Activated CD4-positive, alpha-beta memory T cell treated with anti-CD3 and anti-CD28 coated beads, Interleukin-2, amount 10 ng/mL, durations not matched to agents 7 days and 5 days (primary cell): ENCODE data around the gene RSBN1L. TPM values are rescaled to one million over a fixed set of nuclear protein-coding genes. Genes with fewer than 3 reads are reported as not detected.

Source experiments
- CTCF ChIA-PET: fragments of 350-600 bp; sonication (Branson Sonifier 250); formaldehyde crosslinking; loops from one replicate; lab custom pipeline; 2021; ENCODE audit warnings: antibody characterized with exemption, inconsistent platforms; lab: Charles Lee
- POLR2A ChIA-PET: fragments of 350-600 bp; sonication (Branson Sonifier 250); formaldehyde crosslinking; loops from one replicate; lab custom pipeline; 2021; ENCODE audit warnings: antibody characterized with exemption; lab: Charles Lee
- DNase-seq: peaks from one replicate; pipeline ENCODE4 v3.0.0-alpha.2; 2020
- H3K27ac Mint-ChIP-seq: one replicate; pipeline ENCODE4 v1.8.0; 2021; ENCODE audit warnings: mild to moderate bottlenecking, mixed read lengths
- H3K27me3 Mint-ChIP-seq: one replicate; pipeline ENCODE4 v1.8.0; 2021; ENCODE audit warnings: mixed read lengths
- H3K36me3 Mint-ChIP-seq: one replicate; pipeline ENCODE4 v1.8.0; 2021; ENCODE audit warnings: low read depth, mixed read lengths
- H3K4me1 Mint-ChIP-seq: one replicate; pipeline ENCODE4 v1.8.0; 2021; ENCODE audit warnings: mixed read lengths
- H3K4me3 Mint-ChIP-seq: one replicate; pipeline ENCODE4 v1.8.0; 2021; ENCODE audit warnings: mild to moderate bottlenecking, mixed read lengths
- H3K9me3 Mint-ChIP-seq: one replicate; pipeline ENCODE4 v1.8.0; 2021; ENCODE audit warnings: mixed read lengths
- total RNA-seq, 2 experiments: library from RNA; stranded (reverse); gene quantifications; one replicate each; pipeline ENCODE4 v1.2.3, GENCODE V29; 2021

RSBN1L gene
- total RNA-seq, 2 experiments from 2014 or later = 28.7 to 29.5 TPM

DNA sequence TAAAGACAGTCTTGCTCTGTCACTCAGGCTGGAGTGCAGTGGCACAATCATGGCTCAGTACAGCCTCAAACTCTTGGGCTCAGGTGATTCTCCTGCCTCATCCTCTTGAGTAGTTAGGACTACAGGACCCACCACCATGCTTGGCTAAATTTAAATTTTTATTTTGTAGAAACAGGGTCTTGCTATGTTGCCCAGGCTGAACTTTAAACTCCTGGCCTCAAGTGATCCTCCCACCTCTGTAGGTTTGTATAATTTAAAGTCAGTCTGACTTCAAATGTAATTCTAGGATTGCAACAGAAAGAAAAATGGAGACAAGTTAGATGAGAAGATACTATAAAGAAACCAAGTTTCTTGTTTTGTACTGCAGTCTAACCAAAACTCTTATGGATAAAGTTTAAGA is 90.5 kb downstream of the RSBN1L start:
- H3K27me3 Mint-ChIP-seq = no peaks in the 10 kb centered on the region
- H3K36me3 Mint-ChIP-seq = peaks cover 34% of the 10 kb centered on the region
- ChIA-PET CTCF (no interaction called here), POLR2A (no interaction called here)
- no peak overlapping the region for H3K4me3 Mint-ChIP-seq
- DNase-seq = no peak
- H3K4me1 Mint-ChIP-seq = peaks cover 3% of the 10 kb centered on the region
- no peak overlapping the region for H3K27ac Mint-ChIP-seq
- H3K9me3 Mint-ChIP-seq = no peaks in the 10 kb centered on the region

DNA sequence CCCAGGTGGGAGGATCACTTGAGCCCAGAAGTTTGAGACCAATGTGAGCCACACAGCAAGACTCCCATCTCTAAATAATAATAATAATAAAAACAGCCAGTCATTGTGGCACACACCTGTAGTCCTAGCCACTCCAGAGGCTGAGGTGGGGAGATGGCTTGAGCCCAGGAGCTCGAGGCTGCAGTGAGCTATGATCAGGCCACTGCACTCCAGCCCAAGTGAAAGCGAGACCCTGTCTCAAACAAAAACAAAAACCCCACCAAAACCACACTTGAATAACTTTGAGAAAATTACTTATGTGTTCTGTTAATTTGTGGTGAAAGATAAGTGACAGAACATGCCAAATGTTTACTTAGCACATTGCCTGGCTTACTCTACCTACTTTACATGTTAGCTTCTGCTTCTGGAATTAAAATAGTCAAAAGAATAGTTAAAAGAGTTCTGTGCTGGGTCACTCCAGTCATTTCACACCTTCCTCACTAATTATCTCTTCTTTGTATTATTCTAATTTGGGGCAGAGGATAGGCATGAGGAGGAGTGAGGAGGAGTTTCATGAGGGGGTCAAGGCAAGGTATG is 92.2 kb downstream of the RSBN1L start:
- Mint-ChIP-seq H3K27ac (no peak overlapping the region), H3K9me3 (no peaks in the 10 kb centered on the region), H3K4me1 (peaks cover 3% of the 10 kb centered on the region), H3K27me3 (no peaks in the 10 kb centered on the region), H3K36me3 (peaks cover 25% of the 10 kb centered on the region), H3K4me3 (no peak overlapping the region)
- no peak for DNase-seq
- ChIA-PET POLR2A (no interaction called here), CTCF (interaction anchor here (1.7 kb wide), 1 partner anchor 130 kb away, joined by 3 read pairs; no protein-coding TSS in a partner anchor)

DNA sequence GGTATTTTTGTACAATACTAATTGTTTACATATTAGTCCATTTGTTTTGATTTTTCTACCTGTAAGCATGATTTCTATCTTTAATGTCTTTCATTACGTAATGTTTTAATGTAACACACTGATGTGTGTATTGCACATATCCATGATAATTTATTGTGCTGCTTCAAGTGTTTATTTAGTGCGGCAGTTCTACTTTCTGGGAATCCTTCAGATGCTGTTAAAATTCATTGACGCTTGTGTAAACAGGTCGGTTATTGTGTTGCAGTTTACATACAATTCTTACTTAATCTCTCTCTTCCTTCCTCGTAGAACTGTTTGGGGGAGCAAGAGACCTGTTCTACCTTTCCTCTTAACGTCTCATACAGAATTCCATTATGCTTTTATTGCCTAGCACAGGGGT is 95.1 kb downstream of the RSBN1L start:
- CTCF ChIA-PET = no interaction called here
- no peak for DNase-seq
- Mint-ChIP-seq H3K4me1 (peaks cover 19% of the 10 kb centered on the region), H3K9me3 (no peaks in the 10 kb centered on the region), H3K36me3 (peaks cover 24% of the 10 kb centered on the region), H3K4me3 (no peak overlapping the region), H3K27me3 (no peaks in the 10 kb centered on the region), H3K27ac (no peak overlapping the region)
- POLR2A ChIA-PET = no interaction called here

DNA sequence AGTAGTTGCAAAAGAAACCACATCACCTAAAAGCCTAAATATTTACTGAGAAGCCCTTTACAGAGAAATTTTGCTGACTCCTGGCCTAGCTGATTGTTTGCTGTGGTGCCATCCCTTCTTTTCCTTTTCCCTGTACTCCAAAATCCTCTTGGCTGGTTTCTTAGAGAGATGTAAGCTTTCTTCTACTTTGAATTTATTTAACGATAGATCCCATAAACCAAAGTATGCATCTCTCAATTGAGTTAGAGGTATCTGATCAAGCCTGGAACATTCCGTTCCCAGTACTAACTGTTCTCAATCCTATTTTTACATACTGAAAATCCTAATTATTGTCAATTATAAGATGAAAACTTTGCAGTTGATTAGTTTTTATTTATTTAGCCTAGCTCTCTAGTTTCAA is 95.7 kb downstream of the RSBN1L start:
- H3K4me1 Mint-ChIP-seq = peaks cover 25% of the 10 kb centered on the region
- H3K4me3 Mint-ChIP-seq = no peak overlapping the region
- H3K9me3 Mint-ChIP-seq = no peaks in the 10 kb centered on the region
- no peak for DNase-seq
- no peaks in the 10 kb centered on the region for H3K27me3 Mint-ChIP-seq
- CTCF ChIA-PET = no interaction called here
- H3K27ac Mint-ChIP-seq = no peak overlapping the region
- POLR2A ChIA-PET = interaction anchor here (0.6 kb wide), 1 partner anchor 15 kb away, joined by 3 read pairs; no protein-coding TSS in a partner anchor
- peaks cover 26% of the 10 kb centered on the region for H3K36me3 Mint-ChIP-seq

DNA sequence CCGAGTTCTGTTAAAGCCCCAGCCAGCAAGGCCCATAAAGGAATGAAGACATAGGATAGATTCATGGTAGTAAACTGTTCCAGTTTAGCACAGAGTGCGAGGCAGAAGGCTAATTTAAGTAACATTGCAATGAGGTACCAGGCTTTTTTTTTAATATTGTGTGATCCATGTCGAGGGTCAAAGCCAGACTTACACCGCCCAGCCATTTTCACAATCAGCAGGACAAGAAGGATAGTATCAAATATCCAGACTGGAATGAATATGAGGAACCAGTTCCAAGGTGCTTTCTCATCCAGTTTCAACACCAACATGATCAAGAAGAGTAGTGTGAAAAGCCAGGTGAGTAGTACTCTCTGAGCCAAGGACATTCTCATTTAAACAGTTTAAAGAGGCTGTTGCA is 97.7 kb downstream of the RSBN1L start:
- Mint-ChIP-seq H3K36me3 (peaks cover 36% of the 10 kb centered on the region), H3K4me3 (no peak overlapping the region), H3K27ac (no peak overlapping the region), H3K27me3 (no peaks in the 10 kb centered on the region), H3K9me3 (no peaks in the 10 kb centered on the region), H3K4me1 (peaks cover 32% of the 10 kb centered on the region)
- CTCF ChIA-PET = no interaction called here
- DNase-seq = no peak
- POLR2A ChIA-PET = no interaction called here

DNA sequence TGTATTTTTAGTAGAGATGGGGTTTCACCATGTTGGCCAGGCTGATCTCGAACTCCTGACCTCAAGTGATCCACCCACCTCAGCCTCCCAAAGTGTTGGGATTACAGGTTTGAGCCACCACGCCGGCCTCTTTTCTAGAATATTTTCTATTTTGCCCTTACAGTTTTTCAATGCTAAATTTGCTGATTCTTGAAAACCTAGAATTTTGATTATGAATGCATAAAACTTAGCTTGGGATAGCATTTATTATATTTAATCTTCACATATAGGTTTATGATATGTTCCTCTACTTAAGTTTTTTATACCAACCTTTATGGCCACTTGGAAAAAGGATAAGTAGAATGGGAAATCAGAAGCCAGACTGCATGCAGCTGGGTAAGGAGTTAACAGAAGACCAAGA is 99.8 kb downstream of the RSBN1L start:
- H3K36me3 Mint-ChIP-seq = peaks cover 52% of the 10 kb centered on the region
- peaks cover 45% of the 10 kb centered on the region for H3K4me1 Mint-ChIP-seq
- ChIA-PET CTCF (no interaction called here), POLR2A (interaction anchor here (1.0 kb wide), 1 partner anchor 17 kb away, joined by 3 read pairs; no protein-coding TSS in a partner anchor)
- H3K9me3 Mint-ChIP-seq = no peaks in the 10 kb centered on the region
- H3K27ac Mint-ChIP-seq = no peak overlapping the region
- no peak for DNase-seq
- no peaks in the 10 kb centered on the region for H3K27me3 Mint-ChIP-seq
- peak overlapping the region; percentile 92 for H3K4me3 Mint-ChIP-seq

DNA sequence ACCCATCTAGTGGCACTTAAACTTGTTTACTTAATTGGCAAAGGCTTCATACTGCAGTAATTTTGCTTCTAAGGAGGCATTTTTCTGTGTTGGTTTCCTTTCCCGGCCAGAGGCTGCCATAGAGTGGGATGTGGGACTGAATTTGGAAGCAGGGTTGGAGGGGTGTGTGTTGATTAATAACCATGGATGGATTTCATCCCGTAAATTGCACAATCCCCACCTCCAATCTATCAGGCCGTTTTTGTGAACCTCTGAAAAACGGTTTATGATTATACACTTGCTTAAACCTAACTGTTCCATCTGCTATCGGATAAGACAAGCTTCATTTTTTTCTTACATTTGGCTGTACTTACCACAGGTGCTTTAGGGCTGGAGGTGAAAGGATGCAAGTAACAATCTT is 100.7 kb downstream of the RSBN1L start:
- no peaks in the 10 kb centered on the region for H3K27me3 Mint-ChIP-seq
- POLR2A ChIA-PET = interaction anchor here (0.9 to 3.4 kb wide), 4 partner anchors 18 to 114 kb away, joined by 3 to 50 read pairs (median 5); no protein-coding TSS in a partner anchor
- H3K27ac Mint-ChIP-seq = peak overlapping the region; percentile 87
- peak overlapping the region; percentile 92 for H3K4me3 Mint-ChIP-seq
- peaks cover 59% of the 10 kb centered on the region for H3K36me3 Mint-ChIP-seq
- CTCF ChIA-PET = no interaction called here
- peaks cover 52% of the 10 kb centered on the region for H3K4me1 Mint-ChIP-seq
- H3K9me3 Mint-ChIP-seq = no peaks in the 10 kb centered on the region
- DNase-seq = no peak

DNA sequence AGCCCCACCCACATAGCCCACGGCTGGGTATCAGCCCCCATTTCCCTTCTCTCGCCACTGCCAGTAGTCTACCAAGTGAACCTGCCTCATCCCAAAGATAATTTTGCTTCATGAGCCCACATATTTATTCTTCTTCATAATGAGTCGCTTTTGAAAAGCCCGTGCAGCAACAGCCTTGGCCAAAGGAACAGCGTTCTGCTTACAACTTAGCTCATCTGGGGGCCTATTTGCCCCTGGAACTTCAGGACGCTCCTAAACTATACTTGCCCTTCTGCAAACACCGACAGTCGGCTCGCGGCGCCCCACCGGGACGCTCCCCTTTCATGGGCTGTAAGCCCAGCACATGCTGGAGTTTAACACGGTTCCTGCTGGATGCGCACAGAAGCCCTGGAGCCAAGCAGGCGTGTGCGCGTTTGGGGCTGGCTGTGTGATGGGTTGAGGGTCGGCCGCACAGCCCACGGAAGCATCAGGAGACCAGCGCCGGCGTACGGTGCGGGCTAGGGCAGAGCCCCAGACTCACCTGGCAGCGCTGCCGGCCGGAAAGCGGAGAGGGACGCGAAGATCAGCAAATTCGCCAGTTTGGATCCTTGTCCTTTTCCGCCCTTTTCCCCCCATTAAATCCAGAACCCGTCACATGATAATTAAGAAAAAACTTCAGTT is 101.6 kb downstream of the RSBN1L start:
- H3K27ac Mint-ChIP-seq = peak overlapping the region; percentile 87
- peak overlapping the region; percentile 92 for H3K4me3 Mint-ChIP-seq
- H3K9me3 Mint-ChIP-seq = no peaks in the 10 kb centered on the region
- no peaks in the 10 kb centered on the region for H3K27me3 Mint-ChIP-seq
- peaks cover 67% of the 10 kb centered on the region for H3K36me3 Mint-ChIP-seq
- no peak for DNase-seq
- ChIA-PET POLR2A (interaction anchor here (0.9 to 3.4 kb wide), 13 partner anchors 12 to 222 kb away, joined by 3 to 50 read pairs (median 6); partner anchors contain the start of gene RSBN1L), CTCF (interaction anchor here (0.6 to 2.5 kb wide), 11 partner anchors 12 to 146 kb away, joined by 3 to 13 read pairs (median 6); no protein-coding TSS in a partner anchor)
- peaks cover 61% of the 10 kb centered on the region for H3K4me1 Mint-ChIP-seq

DNA sequence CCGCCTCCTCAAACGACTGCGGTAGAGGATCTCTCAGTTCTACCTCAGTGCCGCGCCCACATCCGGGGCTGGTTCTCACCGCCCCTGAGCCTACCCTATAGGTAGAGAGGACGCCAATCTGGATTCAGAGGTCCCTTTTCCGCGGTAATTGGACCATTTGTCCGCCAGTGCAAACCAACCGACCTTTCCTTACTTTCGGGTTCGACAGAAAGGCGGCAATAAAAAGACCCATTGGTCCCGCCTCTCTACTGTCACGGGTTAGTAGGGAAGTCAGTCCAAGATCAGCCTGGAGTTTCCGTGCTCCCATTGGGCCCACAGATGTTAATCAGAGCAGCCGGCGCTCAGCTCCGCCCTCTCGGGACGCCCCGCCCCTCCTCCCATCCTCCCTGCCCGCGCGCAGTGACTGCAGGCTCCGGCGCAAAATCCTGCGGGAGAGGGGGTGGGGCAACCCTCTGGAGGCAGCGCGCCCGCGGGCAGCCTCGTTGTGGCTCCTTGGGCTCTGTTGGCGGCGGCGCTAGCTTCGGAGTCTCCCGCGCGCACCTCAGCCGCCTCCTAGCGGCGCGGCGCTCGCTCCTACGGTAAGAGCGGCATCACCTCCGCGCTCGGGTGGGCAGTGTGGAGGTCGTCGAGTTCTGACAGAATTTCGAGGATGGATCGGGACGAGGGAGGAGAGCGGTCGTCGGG is 102.3 kb downstream of the RSBN1L start, which contains the start of the genes PHTF2 and TMEM60:
TSS of gene PHTF2 (plus strand) at position 380 of the 684 bp plus-strand sequence.
TSS of gene TMEM60 (minus strand) at position 41 of the 684 bp plus-strand sequence. CDS start 4,061 bp downstream, outside the sequence.
- Mint-ChIP-seq H3K9me3 (no peaks in the 10 kb centered on the region), H3K4me1 (peaks cover 68% of the 10 kb centered on the region), H3K4me3 (peak within 1 kb of the TSS; percentile 92), H3K27me3 (no peaks in the 10 kb centered on the region), H3K36me3 (peaks cover 70% of the 10 kb centered on the region), H3K27ac (peak within 1 kb of the TSS; percentile 87)
- DNase-seq = peak; percentile 97
- CTCF ChIA-PET = interaction anchor here (0.6 to 2.5 kb wide), 15 partner anchors 13 to 147 kb away, joined by 3 to 13 read pairs (median 5); no protein-coding TSS in a partner anchor
- POLR2A ChIA-PET = interaction anchor here (0.9 to 3.4 kb wide), 13 partner anchors 12 to 221 kb away, joined by 3 to 50 read pairs (median 6); partner anchors contain the start of gene RSBN1L

DNA sequence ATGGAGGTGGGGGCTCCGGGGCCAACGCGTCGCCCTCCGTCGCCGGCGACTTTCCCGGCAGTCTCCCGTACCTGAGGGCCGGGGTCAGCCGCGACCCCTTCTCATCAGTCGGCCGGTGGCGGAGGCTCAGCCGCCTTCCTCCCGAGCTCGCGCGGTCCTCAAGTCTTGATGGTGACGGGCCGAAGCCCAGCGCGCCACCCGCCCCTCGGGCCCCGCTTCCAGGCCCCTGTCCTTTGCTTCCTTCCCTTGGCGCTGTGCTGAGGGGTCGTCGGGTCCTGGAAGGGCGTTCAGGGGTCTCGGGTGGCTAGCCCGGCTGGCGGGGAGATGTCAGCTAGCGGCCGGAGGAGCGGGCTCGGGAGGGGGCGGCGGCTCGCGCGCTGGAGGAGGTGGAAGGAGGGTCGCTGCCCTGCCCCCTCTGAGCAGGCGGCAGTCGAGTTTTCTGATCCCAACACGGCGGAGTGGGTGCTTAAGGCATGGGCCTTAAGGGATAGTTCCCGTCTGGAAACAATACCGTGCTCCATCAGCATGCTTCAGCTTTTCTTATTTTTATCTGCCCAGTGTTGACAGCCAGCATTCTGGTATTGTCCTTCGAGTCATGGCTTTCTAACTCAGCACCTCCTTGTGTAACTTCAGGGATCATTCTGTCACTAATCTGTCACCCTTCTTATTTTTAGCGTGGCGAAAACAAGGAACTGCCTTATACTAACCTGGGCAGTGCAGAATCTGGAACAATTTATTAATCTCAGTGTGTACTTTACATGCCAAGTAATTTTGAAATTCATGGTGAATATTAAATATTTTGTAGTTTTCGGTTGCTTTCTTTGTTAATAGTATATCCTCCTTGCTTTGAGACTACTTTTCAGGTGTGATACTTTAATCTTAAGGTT is 103.1 kb downstream of the RSBN1L start:
- peak; percentile 38 for DNase-seq
- H3K4me1 Mint-ChIP-seq = peaks cover 70% of the 10 kb centered on the region
- H3K4me3 Mint-ChIP-seq = peak overlapping the region; percentile 92
- ChIA-PET POLR2A (interaction anchor here (0.6 to 3.4 kb wide), 13 partner anchors 9 to 221 kb away, joined by 3 to 50 read pairs (median 5); partner anchors contain the start of gene RSBN1L), CTCF (interaction anchor here (0.7 to 2.5 kb wide), 14 partner anchors 26 to 148 kb away, joined by 3 to 13 read pairs (median 5); no protein-coding TSS in a partner anchor)
- H3K27ac Mint-ChIP-seq = peak overlapping the region; percentile 87
- no peaks in the 10 kb centered on the region for H3K27me3 Mint-ChIP-seq
- H3K9me3 Mint-ChIP-seq = no peaks in the 10 kb centered on the region
- H3K36me3 Mint-ChIP-seq = peaks cover 70% of the 10 kb centered on the region

DNA sequence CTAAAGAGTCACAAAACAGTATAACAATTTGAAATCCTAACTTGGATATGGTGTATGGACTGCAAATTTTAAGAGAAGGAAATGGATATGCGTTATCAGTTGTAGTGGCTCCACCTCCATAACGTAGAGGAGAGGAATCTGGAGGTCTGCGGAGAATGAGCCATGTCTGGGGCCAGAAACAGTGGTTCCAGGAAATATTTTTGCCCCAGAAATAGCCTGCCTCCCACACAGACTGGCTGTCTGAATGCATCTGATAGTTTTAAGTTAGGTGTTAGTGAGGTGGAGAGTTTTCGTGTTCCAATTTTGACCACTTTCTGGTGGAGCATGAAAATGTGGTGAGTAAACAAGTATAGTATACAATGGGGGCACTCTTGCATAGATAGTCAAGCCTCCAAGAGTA is 103.9 kb downstream of the RSBN1L start:
- peak; percentile 43 for DNase-seq
- CTCF ChIA-PET = interaction anchor here (2.2 kb wide), 1 partner anchor 102 kb away, joined by 7 read pairs; no protein-coding TSS in a partner anchor
- Mint-ChIP-seq H3K36me3 (peaks cover 72% of the 10 kb centered on the region), H3K4me1 (peaks cover 71% of the 10 kb centered on the region), H3K27ac (peak overlapping the region; percentile 87), H3K4me3 (peak overlapping the region; percentile 92), H3K27me3 (no peaks in the 10 kb centered on the region), H3K9me3 (peaks cover 5% of the 10 kb centered on the region)
- POLR2A ChIA-PET = interaction anchor here (2.2 to 3.4 kb wide), 4 partner anchors 31 to 114 kb away, joined by 16 to 50 read pairs (median 24); partner anchors contain the start of gene RSBN1L
